GM12865 (cell line): ENCODE results near the gene RIF1.

ENCODE experiments used
- DNase-seq: peaks from one replicate; pipeline ENCODE4 v3.0.0; 2010; ENCODE audit warnings: low read depth
- H3K4me3 ChIP-seq: 2 replicates; pipeline ENCODE4 v1.5.1; 2011; ENCODE audit warnings: mild to moderate bottlenecking, low read depth, low read length, control low read depth
- CTCF ChIP-seq: IDR thresholded peaks from 2 replicates; pipeline ENCODE4 v1.5.1; 2011; ENCODE audit warnings: low read length, control low read depth, low read depth, inconsistent platforms; ENCODE audit not compliant: insufficient read depth; ENCODE audit errors: missing control alignments

Gene RIF1

GRCh38 chr2:151409601-151410484 is at the start of gene RIF1:
TSS of gene RIF1 (plus strand) at chr2:151409902. CDS start at chr2:151410424, 522 bp downstream.
- peak; percentile 90 for DNase-seq
- TF ChIP-seq CTCF = peak; percentile 70
- H3K4me3 ChIP-seq = peak within 1 kb of the TSS; percentile 93

- no peak for TF ChIP-seq CTCF
- H3K4me3 ChIP-seq = no peak overlapping the region
- no peak for DNase-seq
These were observed 47.9 kb upstream of the RIF1 start for GRCh38 chr2:151361674-151362370.

GRCh38 chr2:151363709-151364108 is 46.0 kb upstream of the RIF1 start:
- H3K4me3 ChIP-seq = peak overlapping the region; percentile 68
- no peak for TF ChIP-seq CTCF
- peak; percentile 91 for DNase-seq

- DNase-seq = no peak
- TF ChIP-seq CTCF = no peak
- H3K4me3 ChIP-seq = no peak overlapping the region
These were observed 42.1 kb upstream of the RIF1 start for GRCh38 chr2:151367571-151367970.

GRCh38 chr2:151374436-151374835 is 35.3 kb upstream of the RIF1 start:
- peak; percentile 54 for DNase-seq

GRCh38 chr2:151379169-151379568 is 30.5 kb upstream of the RIF1 start:
- TF ChIP-seq CTCF = no peak
- no peak overlapping the region for H3K4me3 ChIP-seq
- DNase-seq = no peak

More at GRCh38 chr2:151374436-151374835, 35.3 kb upstream of the RIF1 start:
- TF ChIP-seq CTCF = no peak
- no peak overlapping the region for H3K4me3 ChIP-seq
